Activated T-cell treated with anti-CD3 and anti-CD28 coated beads for 1 hour (primary cell): Measurements from ENCODE around the gene SEC14L1.

Source experiments
- DNase-seq: peaks from one replicate; pipeline ENCODE4 v3.0.0-alpha.2; 2020; ENCODE audit warnings: low read depth

SEC14L1 gene

DNA sequence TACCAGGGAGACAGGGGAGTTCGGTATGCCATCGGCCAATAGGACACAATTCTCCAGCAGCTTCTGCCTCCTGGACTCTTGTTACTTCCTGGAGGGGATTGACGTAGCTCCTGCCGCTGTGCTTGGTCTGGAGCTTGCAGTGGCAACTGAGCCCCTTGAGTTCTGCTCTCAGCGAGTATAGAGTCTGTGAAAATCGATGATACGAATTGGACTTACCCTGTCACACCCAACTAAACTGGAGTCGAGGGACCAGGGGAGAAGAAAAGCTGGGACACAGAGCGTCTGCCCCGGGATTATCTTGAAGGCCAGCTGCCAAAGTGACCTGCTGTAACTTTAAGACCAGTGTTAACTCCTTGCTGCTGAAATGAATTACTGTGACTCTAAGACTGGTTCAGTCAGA, 22.2 kb downstream of the SEC14L1 start:
- no peak for DNase-seq

DNA sequence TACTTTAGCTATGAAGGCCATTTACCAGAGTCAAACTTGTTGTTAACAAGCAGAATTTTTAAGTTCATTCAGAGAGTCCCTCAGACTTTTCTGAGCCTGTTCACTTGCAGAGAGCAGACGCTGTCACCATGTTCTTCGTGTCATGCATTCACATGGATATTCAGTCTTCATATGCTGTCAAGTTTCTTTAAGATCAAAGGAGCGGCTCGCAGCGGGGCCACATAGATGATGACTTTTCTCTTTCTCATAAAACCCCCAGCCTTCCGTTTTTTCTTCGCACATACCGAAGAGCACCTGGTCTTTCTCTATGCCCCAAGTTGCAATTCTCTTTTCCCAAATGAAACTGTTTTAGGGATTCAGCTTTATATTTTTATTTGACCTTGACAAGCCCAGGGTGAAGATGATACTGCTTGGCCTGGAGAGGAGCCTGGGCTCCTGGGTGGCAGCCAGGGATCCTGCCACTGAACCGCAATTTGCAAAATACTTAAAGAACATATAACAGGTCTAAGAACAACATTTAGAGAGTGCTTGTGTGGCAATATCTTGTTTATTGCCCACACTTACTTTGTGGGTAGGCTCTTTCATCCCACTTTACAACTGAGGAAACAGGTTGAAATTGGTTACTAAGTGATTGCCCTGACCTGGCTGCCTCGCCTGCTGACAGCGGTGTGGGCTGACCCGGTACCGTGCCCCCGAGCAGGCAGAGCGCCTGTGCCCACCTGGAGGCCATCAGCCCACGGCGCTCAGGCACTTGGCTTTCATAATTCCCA, 22.9 kb downstream of the SEC14L1 start:
- DNase-seq: no peak

DNA sequence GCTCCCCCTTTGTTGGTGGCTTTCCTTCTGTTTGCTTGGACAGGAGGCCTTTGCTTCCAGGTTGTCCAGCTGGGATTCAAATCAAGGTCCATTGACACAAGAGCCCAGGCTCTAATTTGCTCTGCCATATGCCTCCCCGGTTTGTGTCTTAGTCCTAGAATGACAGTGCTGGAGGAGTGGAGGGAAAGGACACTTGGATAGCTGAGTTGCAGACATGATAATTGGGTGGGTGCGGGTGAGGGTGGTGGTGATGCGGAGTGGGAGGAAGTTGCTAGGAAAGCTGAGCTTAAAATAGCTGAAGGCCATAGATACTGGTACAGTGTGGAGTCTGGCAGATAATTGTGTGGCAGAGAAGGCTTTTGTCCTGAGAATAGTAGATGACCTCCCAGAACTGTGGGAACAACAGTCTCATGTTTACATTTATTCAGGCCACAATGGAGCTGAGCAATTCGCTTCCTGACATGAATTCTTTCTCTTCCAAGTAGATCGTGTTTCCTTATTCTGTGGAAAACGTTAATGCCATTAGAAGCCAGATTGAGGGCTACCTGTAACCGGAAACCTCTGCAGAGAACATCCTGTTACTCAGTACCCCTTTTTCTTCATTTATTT, 23.8 kb downstream of the SEC14L1 start:
- no peak for DNase-seq

DNA sequence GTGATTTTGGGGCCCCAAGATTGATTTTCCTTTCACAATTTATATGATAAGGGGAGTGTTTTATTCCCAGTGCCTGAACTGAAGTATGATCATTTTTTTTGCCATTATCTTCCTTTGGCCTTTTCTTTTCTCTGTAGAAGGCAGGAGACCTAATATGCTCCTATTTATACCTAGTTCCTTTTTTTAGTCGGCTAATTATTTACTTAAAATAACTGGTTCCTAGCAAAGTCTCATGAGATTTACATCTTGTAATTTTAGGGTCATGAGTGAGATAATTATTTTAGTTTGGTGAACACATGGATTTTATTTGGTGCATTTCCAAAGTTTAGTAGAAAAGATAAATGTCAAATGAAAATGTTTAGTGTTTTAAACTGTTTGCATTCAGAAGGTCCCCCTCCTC, 24.8 kb downstream of the SEC14L1 start:
- no peak for DNase-seq

DNA sequence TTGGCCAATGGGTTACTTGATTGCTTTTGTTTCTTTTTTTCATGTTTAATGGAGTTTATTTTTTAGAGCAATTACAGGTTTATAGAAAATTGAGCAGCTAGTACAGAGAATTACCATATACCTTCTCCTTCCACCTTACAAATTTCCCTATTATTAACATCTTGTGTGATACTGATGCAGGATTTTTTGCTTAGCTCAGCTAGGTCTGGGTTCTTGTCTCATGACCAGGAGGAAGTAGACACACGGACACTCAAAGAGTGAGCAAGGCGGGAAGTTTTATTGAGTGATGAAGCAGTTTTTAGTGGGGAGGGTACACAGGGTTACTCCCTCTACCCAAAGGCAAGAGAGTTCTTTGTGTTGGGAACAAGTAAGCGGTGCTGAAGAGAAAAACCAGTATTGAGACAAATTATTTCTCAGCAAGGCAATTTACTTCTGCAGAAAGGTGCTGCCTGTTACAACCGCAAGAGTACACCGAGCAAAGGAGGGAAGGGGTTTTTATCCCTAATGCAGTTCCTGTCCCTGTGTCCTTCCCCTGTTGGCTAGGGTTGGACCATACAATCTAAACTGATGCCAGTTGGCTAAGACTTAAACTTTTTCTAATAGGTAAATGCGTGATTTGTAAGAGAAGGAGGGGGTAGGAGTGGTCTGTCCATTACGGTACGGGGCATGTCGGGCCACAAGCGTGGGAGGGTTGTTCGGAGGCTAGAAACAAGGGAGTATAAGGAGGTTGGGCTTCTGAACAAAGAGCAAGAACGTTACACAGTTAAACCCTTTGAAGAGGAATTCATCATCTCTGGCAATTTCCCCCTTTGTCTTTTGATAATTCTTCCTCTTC, 26.9 kb downstream of the SEC14L1 start:
- DNase-seq: no peak

DNA sequence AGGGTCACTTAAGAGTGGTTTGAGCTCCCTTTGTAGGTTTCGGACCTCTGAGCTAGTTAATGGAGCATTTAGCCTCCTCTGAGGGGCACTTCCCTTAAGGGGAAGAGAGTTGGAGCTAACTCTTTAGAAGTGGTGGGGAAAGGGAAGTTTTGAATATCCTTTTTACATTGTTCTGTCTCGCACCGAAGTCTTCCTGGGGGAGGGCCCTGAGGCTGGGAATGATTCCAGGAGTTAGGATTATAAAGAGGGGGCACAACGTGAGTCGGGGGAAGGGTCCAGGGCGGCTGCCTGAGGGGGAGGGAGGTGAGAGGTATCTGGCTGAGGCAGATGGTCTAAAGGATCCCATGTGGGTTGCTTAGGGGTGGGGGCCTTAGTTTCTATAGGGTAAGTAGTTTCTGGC, 32.3 kb downstream of the SEC14L1 start:
- DNase-seq: no peak

DNA sequence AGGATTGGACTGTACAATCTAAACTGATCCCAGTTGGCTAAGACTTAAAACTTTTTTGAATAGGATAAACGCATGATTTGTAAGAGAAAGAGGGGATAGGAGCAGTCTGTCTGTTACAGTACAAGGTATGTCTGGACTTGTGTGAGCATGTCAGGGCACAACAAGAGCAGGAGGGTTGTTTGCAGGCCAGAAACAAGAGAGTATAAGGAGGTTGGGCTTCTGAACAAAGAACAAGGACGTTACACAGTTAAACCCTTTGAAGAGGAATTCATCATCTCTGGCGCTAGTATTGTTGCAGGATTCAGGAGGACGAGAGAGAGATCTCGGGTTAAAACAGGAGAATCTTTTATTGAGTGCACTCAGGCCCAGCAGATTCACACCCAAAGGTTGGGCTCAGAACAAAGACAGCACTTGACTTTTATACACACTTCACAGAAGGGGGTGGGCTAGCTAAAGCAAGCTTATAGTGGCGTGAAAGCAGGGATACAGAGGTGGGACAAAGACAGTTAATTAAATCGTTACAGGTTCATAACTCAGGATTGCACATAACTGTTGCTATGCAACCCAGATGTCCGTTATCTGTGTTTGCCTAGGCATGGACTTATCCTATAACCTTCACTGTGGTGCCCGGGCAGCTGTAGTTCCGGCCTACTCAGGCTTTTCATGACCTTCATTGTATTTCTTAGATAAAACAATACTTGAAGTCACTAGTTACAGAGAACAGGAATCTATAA, 34.3 kb downstream of the SEC14L1 start:
- no peak for DNase-seq

DNA sequence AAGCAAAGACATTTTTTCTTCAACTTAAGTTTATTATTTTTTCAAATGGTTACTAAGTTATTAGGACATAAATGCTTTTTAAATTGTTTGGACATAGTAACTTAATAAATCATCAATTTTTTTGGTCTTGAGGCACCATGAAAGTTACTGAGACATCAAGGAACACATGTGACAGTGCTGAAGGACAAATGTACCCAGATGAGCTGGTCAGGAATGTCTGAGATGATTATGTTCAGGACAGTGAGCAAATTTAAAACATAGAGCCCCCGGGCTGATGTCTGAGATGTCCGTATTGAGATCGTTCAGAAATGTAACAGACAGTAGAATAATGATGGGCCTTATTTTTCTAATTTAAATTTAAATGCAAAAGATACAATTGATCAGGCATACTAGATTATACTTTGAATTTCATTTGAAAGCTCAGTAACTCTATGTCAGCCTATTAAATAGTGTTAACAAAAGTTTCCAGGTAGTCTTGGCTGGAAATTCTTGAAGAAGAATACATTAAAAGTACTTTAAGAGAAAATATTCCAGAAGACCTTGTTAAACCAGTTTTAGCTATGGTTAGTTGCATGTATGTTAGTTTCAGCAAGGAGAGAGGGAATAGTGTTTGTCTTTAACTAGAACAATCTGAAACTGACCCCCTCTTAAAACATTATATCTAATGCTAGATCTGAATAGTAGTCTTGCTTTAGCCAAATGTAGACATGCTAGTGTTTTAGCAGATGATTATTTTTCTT, 36.4 kb downstream of the SEC14L1 start:
- DNase-seq: no peak

DNA sequence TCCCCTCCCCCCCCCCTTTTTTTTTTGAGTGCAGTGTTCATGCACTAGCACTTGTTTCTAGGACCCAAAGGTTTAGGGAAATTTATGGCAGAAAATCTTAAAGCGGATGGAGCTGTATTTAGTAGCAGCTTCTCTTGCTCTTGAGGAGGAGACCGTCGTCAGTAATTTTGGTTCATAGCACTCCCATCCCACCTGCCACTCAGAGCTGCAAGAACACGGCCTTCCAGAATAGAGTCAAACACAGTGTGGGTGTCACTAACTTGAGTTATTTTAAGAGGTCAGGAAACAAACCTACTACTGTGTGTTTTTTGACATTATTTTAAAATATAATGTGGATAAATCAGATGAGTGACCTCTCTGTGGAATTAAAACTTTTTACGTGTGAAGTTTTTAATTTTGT, 37.3 kb downstream of the SEC14L1 start:
- no peak for DNase-seq

DNA sequence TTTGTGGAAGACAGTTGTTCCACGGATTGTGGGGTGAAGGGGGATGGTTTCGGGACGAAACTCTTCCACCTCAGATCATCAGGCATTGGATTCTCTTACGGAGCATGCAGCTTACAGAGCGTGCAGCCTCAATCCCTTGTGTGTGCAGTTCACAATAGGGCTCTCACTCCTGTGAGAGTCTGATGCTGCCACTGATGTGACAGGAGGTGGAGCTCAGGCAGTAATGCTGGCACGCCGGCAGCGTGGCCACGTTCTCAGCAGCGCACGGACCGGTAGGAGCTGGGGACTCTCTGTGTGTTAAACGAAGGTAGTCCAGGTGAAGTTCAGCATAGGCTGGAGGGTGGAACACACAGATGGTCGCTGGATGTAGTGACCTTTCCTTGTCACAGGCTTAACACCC, 37.8 kb downstream of the SEC14L1 start:
- no peak for DNase-seq

DNA sequence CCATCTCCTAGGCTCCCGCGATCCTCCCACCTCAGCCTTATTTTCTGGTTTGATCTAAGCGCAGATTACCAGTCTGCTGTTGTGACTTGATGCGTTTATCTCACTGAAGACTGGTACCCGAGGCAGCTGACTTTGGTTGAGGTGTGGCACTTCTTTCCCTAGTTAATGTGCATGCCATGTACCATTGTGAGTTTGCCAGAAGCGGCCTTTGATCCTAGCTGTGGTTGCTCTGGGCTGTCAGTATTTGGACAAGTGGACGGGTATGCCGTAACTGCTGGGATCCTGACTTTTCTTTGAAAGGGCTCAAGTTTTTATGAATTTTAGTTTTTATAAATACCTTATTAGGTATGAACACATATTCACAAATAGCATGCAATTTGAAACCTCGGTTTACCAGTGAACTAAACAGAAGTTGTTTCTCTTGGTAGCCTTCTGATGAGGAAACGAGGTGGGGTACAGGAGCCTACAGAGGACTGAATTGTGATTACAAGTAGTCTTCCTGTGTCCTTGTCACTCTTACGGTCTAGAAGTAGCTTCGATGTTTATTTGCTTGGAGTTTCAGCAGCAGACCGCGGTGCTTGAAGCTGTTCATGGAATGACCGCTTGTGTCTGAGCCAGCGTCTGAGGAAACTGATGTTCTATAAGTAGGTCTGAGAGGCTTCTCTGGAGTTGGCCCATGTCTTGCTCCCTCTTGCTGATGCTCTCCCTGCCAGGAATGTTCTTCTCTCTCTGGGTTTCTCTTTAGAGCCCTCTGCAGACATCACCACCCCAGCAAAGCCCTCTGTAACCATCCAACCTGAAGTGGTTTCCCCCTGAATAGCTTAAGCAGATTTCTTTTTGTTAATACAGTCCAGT, 40.0 kb downstream of the SEC14L1 start:
- DNase-seq: no peak

DNA sequence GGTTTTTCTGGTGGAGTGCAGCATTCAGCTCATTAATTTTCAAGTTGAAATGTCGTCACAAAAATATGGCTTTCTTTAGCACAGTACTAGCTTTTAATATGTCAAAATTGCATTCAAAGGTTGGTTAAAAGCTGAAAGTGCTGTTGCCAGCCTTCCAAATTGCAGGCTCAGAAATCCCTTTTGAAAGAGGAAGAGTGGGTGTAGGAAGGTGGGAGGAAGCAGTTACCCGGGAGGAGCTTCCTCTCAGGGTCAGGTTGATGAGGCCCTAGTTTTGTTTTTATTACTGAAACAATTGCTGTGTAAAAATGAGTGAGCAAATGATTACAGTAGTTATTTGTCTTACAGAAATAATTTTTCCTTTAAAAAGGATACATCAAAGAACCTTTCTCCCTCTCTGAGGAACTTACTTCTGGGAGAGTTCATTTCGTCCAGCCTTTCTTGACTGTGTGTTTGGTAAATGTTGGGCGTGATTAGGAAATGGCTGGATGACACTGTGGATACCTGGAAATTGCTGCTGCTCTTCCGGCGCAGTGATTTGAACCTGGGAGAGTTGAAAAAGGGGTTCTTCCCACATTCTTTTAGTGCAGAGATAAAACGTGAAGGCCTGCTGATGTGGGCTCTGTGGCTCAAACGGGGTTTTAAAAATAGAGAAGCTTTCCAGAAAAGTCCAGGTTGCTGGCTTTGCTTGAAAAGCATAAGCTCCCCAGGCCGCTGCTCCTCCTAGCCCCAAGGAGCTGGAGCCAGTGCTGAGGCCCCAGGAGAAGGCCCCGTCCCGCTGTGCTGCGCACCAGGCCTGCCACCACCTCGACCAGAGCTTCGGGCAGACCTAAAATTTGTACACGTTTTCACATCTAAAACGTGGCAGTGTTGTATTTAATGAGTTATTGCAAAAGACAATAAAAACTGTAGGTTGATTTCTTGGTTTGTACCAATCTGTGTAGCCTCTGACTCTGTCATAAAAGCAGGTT, 41.7 kb downstream of the SEC14L1 start:
- no peak for DNase-seq

DNA sequence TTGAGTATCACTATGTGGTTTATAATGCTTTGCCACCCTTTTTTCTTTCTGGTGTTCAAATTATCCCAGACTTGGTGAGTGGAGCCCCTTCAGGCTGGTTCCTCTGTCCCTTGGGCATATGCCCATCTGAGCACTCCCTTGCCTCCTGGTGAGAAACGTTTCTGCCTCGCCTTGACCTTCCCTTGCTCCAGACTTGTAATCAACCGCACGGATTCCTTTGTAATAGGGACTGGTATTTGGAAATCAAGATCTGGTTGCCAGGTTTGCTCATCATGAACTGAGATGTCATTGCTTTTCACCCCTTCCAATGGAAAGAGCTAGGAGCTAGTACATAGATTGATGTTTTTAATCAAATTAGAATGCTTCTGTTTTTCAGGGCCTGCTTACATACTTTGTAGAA, 43.7 kb downstream of the SEC14L1 start:
- DNase-seq: no peak

DNA sequence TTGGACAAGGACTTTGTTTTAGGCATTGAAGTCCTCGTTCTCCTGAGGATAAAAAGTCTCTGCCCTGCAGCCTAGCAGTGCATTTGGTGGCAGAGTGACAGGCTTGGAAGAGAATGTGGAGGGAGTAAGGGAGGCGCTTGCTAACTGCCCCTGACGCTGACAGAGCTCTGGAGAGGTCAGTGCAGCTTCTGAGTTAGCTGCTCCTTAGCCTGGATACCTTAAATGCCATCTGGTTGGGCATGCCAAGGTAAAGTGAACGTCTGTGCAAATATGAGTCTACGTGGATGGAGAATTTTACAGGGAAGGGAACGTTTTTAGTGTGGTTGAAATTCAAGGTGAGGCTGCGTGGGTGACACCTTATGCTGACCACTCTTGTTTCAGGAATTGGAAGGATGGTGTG, 44.4 kb downstream of the SEC14L1 start:
- DNase-seq: no peak

DNA sequence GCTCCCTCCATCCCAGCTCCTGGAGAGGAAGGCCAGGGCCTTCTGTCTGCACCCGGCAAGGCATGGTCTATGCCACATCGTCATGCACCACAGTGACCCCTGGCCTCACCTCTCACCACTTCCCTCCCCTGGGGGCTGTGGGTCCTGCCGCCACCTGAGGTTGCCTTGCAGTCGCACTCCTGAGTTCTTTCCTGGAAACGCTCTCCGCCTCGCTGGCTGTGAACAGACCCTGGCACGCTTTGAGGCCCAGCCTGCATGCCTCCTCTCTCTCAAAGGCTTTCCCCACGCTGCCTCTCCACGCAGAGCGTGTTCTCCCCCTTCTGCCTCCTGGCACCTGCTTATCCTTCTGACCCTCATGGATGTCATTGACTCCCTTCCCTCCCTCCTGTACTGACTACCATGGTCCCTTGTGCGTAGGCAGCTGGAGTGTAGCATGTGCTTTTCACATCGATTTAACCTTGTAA, 45.4 kb downstream of the SEC14L1 start:
- no peak for DNase-seq

DNA sequence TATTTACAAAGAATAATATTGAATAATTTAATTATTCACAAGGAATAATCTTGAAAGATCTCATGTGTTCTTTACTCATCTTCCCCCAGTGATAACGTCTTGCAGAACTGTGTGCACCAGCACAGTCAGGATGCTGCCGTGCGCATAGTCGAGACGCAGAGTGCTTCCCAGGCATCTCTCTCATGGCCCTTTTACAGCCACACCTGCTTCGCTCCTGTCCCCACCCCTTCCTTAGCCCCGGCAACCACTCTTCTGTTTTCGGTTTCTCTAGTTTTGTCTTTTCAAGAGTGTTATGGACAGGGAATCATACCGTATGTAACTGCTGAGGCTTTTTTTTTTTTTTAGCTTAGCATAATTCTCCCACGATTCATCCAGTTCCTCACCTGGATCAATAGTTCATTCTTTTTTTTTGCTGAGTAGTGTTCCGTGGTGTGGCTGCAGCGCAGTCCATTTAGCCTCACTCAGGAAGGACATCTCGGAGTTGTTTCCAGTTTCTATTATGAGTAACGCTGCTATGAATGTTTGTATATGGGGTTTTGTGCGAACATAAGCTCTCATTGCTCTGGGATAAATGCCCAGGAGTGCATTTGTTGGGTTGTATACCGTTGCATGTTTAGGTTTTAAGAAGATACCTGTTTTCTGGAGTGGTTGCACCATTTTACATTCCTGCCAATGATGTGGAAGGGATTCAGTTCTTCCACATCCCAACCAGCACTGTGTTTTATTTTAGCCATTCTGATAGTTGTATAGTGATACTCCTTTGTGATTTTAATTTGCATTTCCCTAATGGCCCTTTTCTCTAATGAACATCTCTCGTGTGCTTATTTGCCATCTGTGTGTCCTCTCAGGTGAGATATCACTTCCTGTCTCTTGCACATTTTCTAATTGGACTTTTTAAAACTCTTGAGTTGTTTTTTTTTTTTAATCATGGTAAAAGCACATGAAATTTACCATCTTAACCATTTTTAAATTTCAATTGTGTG, 47.6 kb downstream of the SEC14L1 start:
- no peak for DNase-seq

DNA sequence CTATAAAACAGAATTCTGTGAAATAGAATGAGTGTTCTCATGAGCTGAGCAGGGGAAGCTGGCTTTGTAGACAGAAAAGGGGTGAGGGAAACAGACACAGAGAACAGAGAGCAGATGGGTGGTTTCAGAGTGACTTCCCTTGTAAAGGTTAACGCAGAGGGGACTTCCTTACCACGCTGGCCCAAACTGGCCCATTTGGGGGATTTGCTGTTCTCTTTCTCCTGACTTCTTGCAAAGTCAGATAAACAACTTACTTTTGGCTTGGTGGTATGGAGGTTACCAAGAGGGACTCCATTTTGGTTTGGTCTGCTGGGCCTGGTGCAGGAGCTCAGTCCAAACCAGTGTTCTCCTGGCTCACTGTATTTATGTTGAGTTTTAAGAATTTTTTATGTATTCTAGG, 48.4 kb downstream of the SEC14L1 start:
- no peak for DNase-seq

DNA sequence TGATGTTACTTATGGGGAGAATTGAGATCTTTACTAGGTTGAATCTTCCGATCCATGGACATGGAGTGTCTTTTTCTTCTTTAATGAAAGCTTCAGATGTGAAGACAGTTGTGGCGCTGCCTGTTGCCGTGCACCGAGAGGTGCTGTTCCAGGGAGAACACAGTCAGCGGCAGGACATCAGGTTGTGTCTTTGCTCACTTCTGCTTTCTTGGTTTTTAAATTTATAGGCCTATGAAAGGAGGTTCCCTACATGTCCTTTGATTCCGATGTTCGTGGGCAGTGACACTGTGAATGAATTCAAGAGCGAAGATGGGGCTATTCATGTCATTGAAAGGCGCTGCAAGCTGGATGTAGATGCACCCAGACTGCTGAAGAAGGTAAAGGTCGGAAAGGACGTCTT, 49.8 kb downstream of the SEC14L1 start:
- DNase-seq: no peak
